Measurements from ENCODE around the gene ENPP6. TPM values are rescaled to one million over a fixed set of nuclear protein-coding genes. Genes with fewer than 3 reads are reported as not detected.

The ENPP6 gene
- total and polyA plus RNA-seq, 2 experiments from 2014 or later = 0.11 TPM; not detected in 1

- TF ChIP-seq EZH2 (IDR thresholded peaks at IDR 0.05; ENCODE audit: low read depth, unreplicated experiment) = no peak
- no peak for TF ChIP-seq CREB1 (CRISPR knock-in tag; IDR thresholded peaks at IDR 0.05; ENCODE audit: low read depth)
- TF ChIP-seq JUNB (IDR thresholded peaks at IDR 0.05; ENCODE audit: unreplicated experiment) = no peak
- TF ChIP-seq, protein P1, sequence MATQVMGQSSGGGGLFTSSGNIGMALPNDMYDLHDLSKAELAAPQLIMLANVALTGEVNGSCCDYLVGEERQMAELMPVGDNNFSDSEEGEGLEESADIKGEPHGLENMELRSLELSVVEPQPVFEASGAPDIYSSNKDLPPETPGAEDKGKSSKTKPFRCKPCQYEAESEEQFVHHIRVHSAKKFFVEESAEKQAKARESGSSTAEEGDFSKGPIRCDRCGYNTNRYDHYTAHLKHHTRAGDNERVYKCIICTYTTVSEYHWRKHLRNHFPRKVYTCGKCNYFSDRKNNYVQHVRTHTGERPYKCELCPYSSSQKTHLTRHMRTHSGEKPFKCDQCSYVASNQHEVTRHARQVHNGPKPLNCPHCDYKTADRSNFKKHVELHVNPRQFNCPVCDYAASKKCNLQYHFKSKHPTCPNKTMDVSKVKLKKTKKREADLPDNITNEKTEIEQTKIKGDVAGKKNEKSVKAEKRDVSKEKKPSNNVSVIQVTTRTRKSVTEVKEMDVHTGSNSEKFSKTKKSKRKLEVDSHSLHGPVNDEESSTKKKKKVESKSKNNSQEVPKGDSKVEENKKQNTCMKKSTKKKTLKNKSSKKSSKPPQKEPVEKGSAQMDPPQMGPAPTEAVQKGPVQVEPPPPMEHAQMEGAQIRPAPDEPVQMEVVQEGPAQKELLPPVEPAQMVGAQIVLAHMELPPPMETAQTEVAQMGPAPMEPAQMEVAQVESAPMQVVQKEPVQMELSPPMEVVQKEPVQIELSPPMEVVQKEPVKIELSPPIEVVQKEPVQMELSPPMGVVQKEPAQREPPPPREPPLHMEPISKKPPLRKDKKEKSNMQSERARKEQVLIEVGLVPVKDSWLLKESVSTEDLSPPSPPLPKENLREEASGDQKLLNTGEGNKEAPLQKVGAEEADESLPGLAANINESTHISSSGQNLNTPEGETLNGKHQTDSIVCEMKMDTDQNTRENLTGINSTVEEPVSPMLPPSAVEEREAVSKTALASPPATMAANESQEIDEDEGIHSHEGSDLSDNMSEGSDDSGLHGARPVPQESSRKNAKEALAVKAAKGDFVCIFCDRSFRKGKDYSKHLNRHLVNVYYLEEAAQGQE (IDR thresholded peaks at IDR 0.05; ENCODE audit: unreplicated experiment) = no peak
- no peak for TF ChIP-seq ZNF114 (CRISPR knock-in tag; IDR thresholded peaks at IDR 0.05)
- TF ChIP-seq ZNF331 (CRISPR knock-in tag; IDR thresholded peaks at IDR 0.05; ENCODE audit: low read depth) = no peak
- TF ChIP-seq NANOG (IDR thresholded peaks at IDR 0.05; ENCODE audit: borderline replicate concordance) = no peak
- TF ChIP-seq, protein P2, sequence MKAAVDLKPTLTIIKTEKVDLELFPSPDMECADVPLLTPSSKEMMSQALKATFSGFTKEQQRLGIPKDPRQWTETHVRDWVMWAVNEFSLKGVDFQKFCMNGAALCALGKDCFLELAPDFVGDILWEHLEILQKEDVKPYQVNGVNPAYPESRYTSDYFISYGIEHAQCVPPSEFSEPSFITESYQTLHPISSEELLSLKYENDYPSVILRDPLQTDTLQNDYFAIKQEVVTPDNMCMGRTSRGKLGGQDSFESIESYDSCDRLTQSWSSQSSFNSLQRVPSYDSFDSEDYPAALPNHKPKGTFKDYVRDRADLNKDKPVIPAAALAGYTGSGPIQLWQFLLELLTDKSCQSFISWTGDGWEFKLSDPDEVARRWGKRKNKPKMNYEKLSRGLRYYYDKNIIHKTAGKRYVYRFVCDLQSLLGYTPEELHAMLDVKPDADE (IDR thresholded peaks at IDR 0.05) = no peak
These were observed 45.2 kb upstream of the ENPP6 start (continued) for GRCh38 chr4:184262901-184263300.

- Histone ChIP-seq H3K4me2 (no peak overlapping the region), H3K4me3 (no peak overlapping the region), H3K27me3 (ENCODE audit: insufficient read depth) (no peaks in the 10 kb centered on the region), H3K79me2 (replicated peaks; ENCODE audit: insufficient read depth) (no peaks in the 10 kb centered on the region), H4K20me1 (replicated peaks; ENCODE audit: insufficient read depth) (no peaks in the 10 kb centered on the region), H3K27ac (ENCODE audit: low read depth) (no peak overlapping the region), H3K36me3 (ENCODE audit: insufficient read depth) (no peaks in the 10 kb centered on the region), H3K4me1 (ENCODE audit: insufficient read depth) (peaks cover 3% of the 10 kb centered on the region; the same call in 1 of the 2 replicates), H3F3A (replicated peaks; ENCODE audit: low read depth) (no peaks in the 10 kb centered on the region), H3K9me2 (ENCODE audit: insufficient read depth) (no peaks in the 10 kb centered on the region), H2AFZ (no peak overlapping the region)
- H3K4me3 Mint-ChIP-seq = no peak overlapping the region
- H3K4me1 Mint-ChIP-seq = peaks cover 15% of the 10 kb centered on the region
- no peak overlapping the region for H3K27ac Mint-ChIP-seq
- no peaks in the 10 kb centered on the region for H3K36me3 Mint-ChIP-seq (ENCODE audit: low read depth)
- H3K27me3 Mint-ChIP-seq (ENCODE audit: insufficient read depth, low read depth, poor library complexity) = peaks cover 6% of the 10 kb centered on the region
- no peaks in the 10 kb centered on the region for H3K9me3 Mint-ChIP-seq
- ATAC-seq = no peak
- no peak for DNase-seq (ENCODE audit: low spot score)
- TF ChIP-seq ZNF462 (CRISPR knock-in tag; IDR thresholded peaks at IDR 0.05) = no peak
- TF ChIP-seq, protein P2 (IDR thresholded peaks at IDR 0.05) = no peak
These were observed 43.6 kb upstream of the ENPP6 start for GRCh38 chr4:184261246-184261645.
